Subcutaneous abdominal adipose tissue (tissue), 5 donors: Measurements from ENCODE around the gene LINS1.

Experiments
- H3K27ac ChIP-seq: one replicate; pipeline ENCODE4 v1.7.0; 2013; ENCODE audit warnings: low read depth, mild to moderate bottlenecking, inconsistent platforms, low read length, moderate library complexity
- H3K27me3 ChIP-seq, 5 donors: one replicate each; pipeline ENCODE4 v1.7.0; 2013; ENCODE audit warnings: low read length in 5 of 5, inconsistent platforms in 1 of 5; ENCODE audit not compliant: control insufficient read depth in 5 of 5, insufficient read depth in 4 of 5
- H3K36me3 ChIP-seq, 5 donors: one replicate each; pipeline ENCODE4 v1.7.0; 2013; ENCODE audit warnings: low read length in 5 of 5; ENCODE audit not compliant: control insufficient read depth in 5 of 5, insufficient read depth in 5 of 5
- H3K4me1 ChIP-seq, 5 donors: one replicate each; pipeline ENCODE4 v1.7.0; 2013; ENCODE audit warnings: low read length in 5 of 5, mild to moderate bottlenecking in 3 of 5, moderate library complexity in 1 of 5; ENCODE audit not compliant: control insufficient read depth in 5 of 5, insufficient read depth in 5 of 5
- H3K4me3 ChIP-seq, 5 donors: one replicate each; pipeline ENCODE4 v1.7.0; 2013; ENCODE audit warnings: low read length in 5 of 5, low read depth in 1 of 5
- H3K9ac ChIP-seq, 5 donors: one replicate each; pipeline ENCODE4 v1.7.0; 2013; ENCODE audit warnings: low read length in 5 of 5, mild to moderate bottlenecking in 4 of 5, moderate library complexity in 3 of 5
- H3K9me3 ChIP-seq, 5 donors: one replicate each; pipeline ENCODE4 v1.7.0; 2013; ENCODE audit warnings: low read length in 5 of 5; ENCODE audit not compliant: control insufficient read depth in 5 of 5
- donor health status: healthy.
- donor health status: healthy.
- donor health status: healthy.
- donor health status: healthy.
- donor health status: healthy.

The LINS1 gene

GRCh38 chr15:100569391-100569790 lies 32.6 kb downstream of the LINS1 start:
- Histone ChIP-seq H3K27ac (no peak overlapping the region), H3K9me3 (no peaks in the 10 kb centered on the region), H3K36me3 (peaks cover 4 to 30% (median 10%) of the 10 kb centered on the region in 5 donors), H3K4me3 (no peak overlapping the region), H3K9ac (no peak overlapping the region), H3K4me1 (peaks cover 0 to 11% (median 0%) of the 10 kb centered on the region in 5 donors), H3K27me3 (no peaks in the 10 kb centered on the region)

- H3K27ac ChIP-seq = no peak overlapping the region
- H3K27me3 ChIP-seq = no peaks in the 10 kb centered on the region
- H3K9ac ChIP-seq = no peak overlapping the region
- H3K9me3 ChIP-seq = no peaks in the 10 kb centered on the region
- H3K4me1 ChIP-seq = peaks cover 0 to 10% (median 0%) of the 10 kb centered on the region in 5 donors
- H3K4me3 ChIP-seq = no peak overlapping the region
- H3K36me3 ChIP-seq = peaks cover 0 to 17% (median 6%) of the 10 kb centered on the region in 5 donors
Observed at GRCh38 chr15:100566850-100567628, 34.9 kb downstream of the LINS1 start.

GRCh38 chr15:100565591-100565990 lies 36.4 kb downstream of the LINS1 start:
- Histone ChIP-seq H3K4me3 (no peak overlapping the region), H3K4me1 (peaks cover 0 to 3% (median 0%) of the 10 kb centered on the region in 5 donors), H3K27me3 (no peaks in the 10 kb centered on the region), H3K9ac (no peak overlapping the region), H3K27ac (no peak overlapping the region), H3K9me3 (no peaks in the 10 kb centered on the region), H3K36me3 (peaks cover 0 to 17% (median 6%) of the 10 kb centered on the region in 5 donors)

GRCh38 chr15:100560323-100560722 lies 41.7 kb downstream of the LINS1 start:
- no peaks in the 10 kb centered on the region for H3K27me3 ChIP-seq
- H3K9ac ChIP-seq = no peak overlapping the region
- no peaks in the 10 kb centered on the region for H3K36me3 ChIP-seq
- peaks cover 0 to 7% (median 0%) of the 10 kb centered on the region in 5 donors for H3K4me1 ChIP-seq
- no peak overlapping the region for H3K4me3 ChIP-seq
- no peaks in the 10 kb centered on the region for H3K9me3 ChIP-seq
- H3K27ac ChIP-seq = no peak overlapping the region

GRCh38 chr15:100559330-100559729 lies 42.7 kb downstream of the LINS1 start:
- H3K27ac ChIP-seq = no peak overlapping the region

DNA sequence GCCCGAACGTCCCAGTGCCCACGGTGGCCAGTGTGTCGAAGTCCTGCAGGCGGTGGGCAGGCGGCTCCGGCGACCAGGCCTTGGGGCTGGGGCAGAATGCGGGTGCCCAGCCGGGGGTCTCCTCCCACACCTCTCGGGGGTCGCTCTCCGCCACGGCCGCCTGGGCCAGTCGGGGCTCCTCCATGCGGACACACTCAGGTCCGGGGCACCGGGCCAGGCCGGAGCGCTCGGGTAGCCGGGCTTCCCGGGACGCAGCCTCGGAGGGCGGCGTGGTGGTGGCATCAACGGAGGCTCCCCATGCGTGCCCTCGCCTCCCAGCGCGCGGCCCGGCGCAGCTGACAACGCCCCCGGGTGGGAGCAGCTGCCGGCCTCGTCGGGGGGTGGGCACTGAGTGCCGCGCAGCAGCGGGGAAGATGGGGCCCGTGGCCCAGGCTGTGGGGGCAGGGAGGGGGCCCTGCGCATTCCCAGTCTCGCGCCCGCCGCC lies 43.2 kb downstream of the LINS1 start:
- Histone ChIP-seq H3K9me3 (no peaks in the 10 kb centered on the region), H3K27ac (no peak overlapping the region), H3K9ac (no peak overlapping the region)

More at GRCh38 chr15:100559330-100559729, 42.7 kb downstream of the LINS1 start:
- Histone ChIP-seq H3K36me3 (no peaks in the 10 kb centered on the region), H3K4me1 (peaks cover 0 to 7% (median 0%) of the 10 kb centered on the region in 5 donors), H3K4me3 (no peak overlapping the region), H3K27me3 (no peaks in the 10 kb centered on the region), H3K9me3 (no peaks in the 10 kb centered on the region), H3K9ac (no peak overlapping the region)

DNA sequence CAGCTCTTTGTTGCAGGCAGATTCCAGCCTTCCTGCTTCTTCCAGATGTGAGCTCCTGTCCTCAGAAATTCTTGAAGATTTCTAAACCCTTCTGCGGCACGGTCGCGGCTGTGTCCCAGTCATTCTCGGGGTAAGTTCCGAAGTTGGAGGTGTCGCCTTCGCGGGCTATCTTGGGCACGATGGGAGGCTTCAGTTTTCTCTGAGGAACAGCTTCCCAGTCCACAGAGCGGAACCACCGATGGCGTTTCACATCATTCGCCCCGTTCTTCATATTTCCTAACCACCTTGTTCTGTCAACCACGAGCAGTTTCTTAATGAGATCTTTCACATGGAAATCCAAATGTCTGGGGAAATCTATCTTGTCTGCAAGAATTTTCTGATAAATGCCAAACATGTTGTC lies 48.5 kb downstream of the LINS1 start:
- no peaks in the 10 kb centered on the region for H3K4me1 ChIP-seq
- H3K27ac ChIP-seq = no peak overlapping the region
- no peak overlapping the region for H3K4me3 ChIP-seq
- H3K36me3 ChIP-seq = no peaks in the 10 kb centered on the region
- no peak overlapping the region for H3K9ac ChIP-seq
- no peaks in the 10 kb centered on the region for H3K27me3 ChIP-seq
- H3K9me3 ChIP-seq = no peaks in the 10 kb centered on the region

More for the DNA sequence above, 43.2 kb downstream of the LINS1 start:
- Histone ChIP-seq H3K36me3 (no peaks in the 10 kb centered on the region), H3K4me3 (no peak overlapping the region), H3K27me3 (no peaks in the 10 kb centered on the region), H3K4me1 (peaks cover 0 to 7% (median 0%) of the 10 kb centered on the region in 5 donors)

- Histone ChIP-seq H3K4me1 (no peaks in the 10 kb centered on the region), H3K4me3 (no peak overlapping the region), H3K27me3 (peaks cover 0 to 16% (median 6%) of the 10 kb centered on the region in 5 donors), H3K27ac (no peak overlapping the region), H3K36me3 (no peaks in the 10 kb centered on the region), H3K9me3 (no peaks in the 10 kb centered on the region), H3K9ac (no peak overlapping the region)
Observed at GRCh38 chr15:100547961-100548360, 54.0 kb downstream of the LINS1 start.

- H3K4me3 ChIP-seq = no peak overlapping the region
- no peaks in the 10 kb centered on the region for H3K36me3 ChIP-seq
- peaks cover 0 to 16% (median 6%) of the 10 kb centered on the region in 5 donors for H3K27me3 ChIP-seq
- H3K27ac ChIP-seq = no peak overlapping the region
- H3K9me3 ChIP-seq = no peaks in the 10 kb centered on the region
- no peaks in the 10 kb centered on the region for H3K4me1 ChIP-seq
- no peak overlapping the region for H3K9ac ChIP-seq
Observed at GRCh38 chr15:100544946-100545345, 57.0 kb downstream of the LINS1 start.

- Histone ChIP-seq H3K4me1 (no peaks in the 10 kb centered on the region), H3K4me3 (no peak overlapping the region), H3K9ac (no peak overlapping the region), H3K36me3 (no peaks in the 10 kb centered on the region), H3K27me3 (peaks cover 0 to 16% (median 6%) of the 10 kb centered on the region in 5 donors), H3K9me3 (no peaks in the 10 kb centered on the region), H3K27ac (no peak overlapping the region)
Observed at GRCh38 chr15:100544338-100544841, 57.6 kb downstream of the LINS1 start.
